Kidney (tissue), 14 donors: Measurements from ENCODE around the gene TRIM41. TPM values are rescaled to one million over a fixed set of nuclear protein-coding genes. Genes with fewer than 3 reads are reported as not detected.

ENCODE experiments used
- DNase-seq, 5 donors: peaks; one replicate each; pipeline ENCODE4 v3.0.0-alpha.2; 2013 to 2020
- FAIRE-seq: peaks from 2 replicates; lab custom pipeline; 2012; peaks lifted over from hg19 to GRCh38; lab: Jason Lieb, UNC
- H3K27ac ChIP-seq, 2 donors: one replicate each; pipeline ENCODE4 v1.7.0; 2013; ENCODE audit warnings: low read depth in 2 of 2, low read length in 2 of 2, inconsistent platforms in 1 of 2
- H3K27me3 ChIP-seq: one replicate; pipeline ENCODE4 v1.7.1; 2013; ENCODE audit warnings: low read length, inconsistent platforms; ENCODE audit not compliant: control insufficient read depth, insufficient read depth
- H3K36me3 ChIP-seq, 3 donors: one replicate each; pipeline versions ENCODE4 v1.7.0 to v1.7.1; 2013; ENCODE audit warnings: low read length in 3 of 3, control low read depth in 1 of 3, inconsistent platforms in 1 of 3; ENCODE audit not compliant: insufficient read depth in 3 of 3, control insufficient read depth in 2 of 3
- H3K4me1 ChIP-seq, 3 donors: one replicate each; pipeline versions ENCODE4 v1.7.0 to v1.7.1; 2013; ENCODE audit warnings: low read length in 3 of 3, inconsistent platforms in 1 of 3, low read depth in 1 of 3; ENCODE audit not compliant: control insufficient read depth in 2 of 3, insufficient read depth in 2 of 3
- H3K4me3 ChIP-seq, 3 donors: one replicate each; pipeline versions ENCODE4 v1.7.0 to v1.8.1; 2013; ENCODE audit warnings: low read length in 3 of 3, control low read depth in 1 of 3, inconsistent platforms in 1 of 3
- H3K9ac ChIP-seq, 3 donors: one replicate each; pipeline versions ENCODE4 v1.7.0 to v1.7.1; 2013; ENCODE audit warnings: low read length in 3 of 3, control low read depth in 1 of 3, inconsistent platforms in 1 of 3
- H3K9me3 ChIP-seq, 3 donors: one replicate each; pipeline versions ENCODE4 v1.7.0 to v1.7.1; 2013; ENCODE audit warnings: low read length in 3 of 3, control low read depth in 1 of 3, inconsistent platforms in 1 of 3; ENCODE audit not compliant: control insufficient read depth in 2 of 3, insufficient read depth in 1 of 3
- CTCF ChIP-seq: IDR thresholded peaks from 3 replicates; pipeline ENCODE4 v1.5.1; 2012; ENCODE audit warnings: mild to moderate bottlenecking, moderate library complexity, borderline replicate concordance; ENCODE audit not compliant: insufficient read depth; ENCODE audit errors: extremely low read depth
- intact Hi-C: fragments of 100-400 bp; cut with DNase I; formaldehyde crosslinking; loops from one replicate; pipeline ENCODE4 v1.11.1; 2022
- polyA plus RNA-seq: library from polyadenylated mRNA; stranded (reverse); fragments of 350-450 nt; fragmentation: Illumina TruSeq; extraction: RNeasy Lipid Tissue Mini Kit (QIAGEN cat#74804); gene quantifications from one replicate; pipeline ENCODE4 v1.2.3, GENCODE V29; 2014; ENCODE audit warnings: low read depth, low replicate concordance; ENCODE audit not compliant: insufficient read depth
- total RNA-seq: library from RNA; stranded (reverse); fragmentation: NEBNext Ultra II Directional; extraction: Animal tissue kit (Norgen Biotek cat#: 25700); gene quantifications from one replicate; pipeline ENCODE4 v1.2.1, GENCODE V29; 2021
- donor health status: control.
- donor health status: control.
- donor health status: control.
- donor health status: control.
- donor health status: control.
- donor health status: DM: yes; HTN: yes; CAD: no.
- donor health status: Normal renal cell carcinoma (clear cell type).

TRIM41 gene
- total and polyA plus RNA-seq, 2 donors from 2014 or later = 21.8 to 34.9 TPM

GRCh38 chr5:181215997-181216989 lies 6.8 kb upstream of the TRIM41 start:
- no peak overlapping the region for H3K9ac ChIP-seq
- H3K27me3 ChIP-seq = peaks cover 3% of the 10 kb centered on the region
- intact Hi-C loops = no loop called here
- TF ChIP-seq CTCF = no peak
- DNase-seq (no peak), FAIRE-seq (no peak)
- H3K4me3 ChIP-seq = peak overlapping the region; percentile 35 to 54 (median 36)
- H3K4me1 ChIP-seq = peaks cover 0 to 9% (median 4%) of the 10 kb centered on the region in 3 donors
- no peaks in the 10 kb centered on the region for H3K36me3 ChIP-seq
- H3K27ac ChIP-seq = no peak overlapping the region
- no peaks in the 10 kb centered on the region for H3K9me3 ChIP-seq

GRCh38 chr5:181217111-181217802 lies 5.8 kb upstream of the TRIM41 start:
- intact Hi-C loops = no loop called here
- no peak for TF ChIP-seq CTCF
- Histone ChIP-seq H3K27ac (peak overlapping the region in 1 of 2 donors; percentile 65), H3K4me3 (peak overlapping the region; percentile 40 to 84 (median 59)), H3K4me1 (peaks cover 0 to 12% (median 9%) of the 10 kb centered on the region in 3 donors), H3K27me3 (peaks cover 3% of the 10 kb centered on the region), H3K9ac (peak overlapping the region in 2 of 3 donors; percentile 55 to 69), H3K36me3 (no peaks in the 10 kb centered on the region), H3K9me3 (no peaks in the 10 kb centered on the region)
- DNase-seq (peak in 4 of 5 donors; percentile 56 to 74 (median 61)), FAIRE-seq (no peak)

GRCh38 chr5:181217803-181218062 lies 5.3 kb upstream of the TRIM41 start:
- Histone ChIP-seq H3K4me3 (peak overlapping the region; percentile 40 to 84 (median 59)), H3K9ac (peak overlapping the region in 2 of 3 donors; percentile 55 to 69), H3K27ac (peak overlapping the region in 1 of 2 donors; percentile 65), H3K9me3 (no peaks in the 10 kb centered on the region), H3K4me1 (peaks cover 0 to 12% (median 9%) of the 10 kb centered on the region in 3 donors), H3K27me3 (peaks cover 3% of the 10 kb centered on the region), H3K36me3 (no peaks in the 10 kb centered on the region)
- intact Hi-C loops = no loop called here
- DNase-seq (peak in 1 of 5 donors; percentile 55), FAIRE-seq (no peak)
- no peak for TF ChIP-seq CTCF
